ENCODE data around the gene POU2F2.

The POU2F2 gene

DNA sequence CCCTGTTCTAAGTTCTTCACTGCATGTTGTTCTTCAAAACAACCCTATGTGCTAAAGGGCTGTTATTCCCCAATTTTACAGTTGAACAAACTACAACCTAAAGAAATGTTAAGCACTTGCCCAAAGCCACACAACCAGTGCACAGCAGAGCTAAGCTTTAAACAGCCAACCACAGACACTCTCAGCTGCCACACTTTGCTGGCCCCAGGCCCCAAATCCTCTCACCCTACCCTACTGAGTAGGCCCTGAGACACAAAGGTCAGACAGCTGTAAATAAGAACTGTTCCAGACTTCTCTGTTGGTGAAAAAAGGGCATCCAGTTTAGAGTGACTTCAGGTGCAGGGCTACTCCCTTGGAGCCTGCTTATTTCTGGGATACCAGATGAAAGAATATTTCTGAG lies 92.2 kb downstream of the POU2F2 start:
- TF ChIP-seq ZFX (IDR thresholded peaks at IDR 0.05), result no peak
- TF ChIP-seq, protein P1, sequence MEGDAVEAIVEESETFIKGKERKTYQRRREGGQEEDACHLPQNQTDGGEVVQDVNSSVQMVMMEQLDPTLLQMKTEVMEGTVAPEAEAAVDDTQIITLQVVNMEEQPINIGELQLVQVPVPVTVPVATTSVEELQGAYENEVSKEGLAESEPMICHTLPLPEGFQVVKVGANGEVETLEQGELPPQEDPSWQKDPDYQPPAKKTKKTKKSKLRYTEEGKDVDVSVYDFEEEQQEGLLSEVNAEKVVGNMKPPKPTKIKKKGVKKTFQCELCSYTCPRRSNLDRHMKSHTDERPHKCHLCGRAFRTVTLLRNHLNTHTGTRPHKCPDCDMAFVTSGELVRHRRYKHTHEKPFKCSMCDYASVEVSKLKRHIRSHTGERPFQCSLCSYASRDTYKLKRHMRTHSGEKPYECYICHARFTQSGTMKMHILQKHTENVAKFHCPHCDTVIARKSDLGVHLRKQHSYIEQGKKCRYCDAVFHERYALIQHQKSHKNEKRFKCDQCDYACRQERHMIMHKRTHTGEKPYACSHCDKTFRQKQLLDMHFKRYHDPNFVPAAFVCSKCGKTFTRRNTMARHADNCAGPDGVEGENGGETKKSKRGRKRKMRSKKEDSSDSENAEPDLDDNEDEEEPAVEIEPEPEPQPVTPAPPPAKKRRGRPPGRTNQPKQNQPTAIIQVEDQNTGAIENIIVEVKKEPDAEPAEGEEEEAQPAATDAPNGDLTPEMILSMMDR (conservative IDR thresholded peaks at IDR 0.05), result no peak
- no peak overlapping the region for H3K27ac ChIP-seq

DNA sequence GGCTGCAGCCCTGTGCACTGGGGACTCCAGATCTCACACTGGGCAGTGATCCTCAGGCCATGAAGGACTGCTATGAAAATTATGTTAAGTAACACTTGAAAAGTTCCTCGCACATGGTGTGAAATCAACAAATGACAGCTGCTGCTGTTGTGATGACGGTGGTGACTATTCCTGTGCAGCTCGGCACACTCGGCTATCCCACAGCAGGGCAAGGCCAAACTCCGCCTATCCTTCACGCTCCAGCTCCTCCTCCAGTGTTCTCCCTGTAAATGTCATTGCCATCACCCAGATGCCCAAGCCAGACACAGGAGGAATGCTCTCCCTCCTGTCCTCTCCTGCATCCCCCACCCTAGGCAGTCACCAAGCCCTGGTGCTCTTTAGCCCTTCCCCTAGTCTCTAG lies 93.6 kb downstream of the POU2F2 start:
- no peak overlapping the region for H3K27ac ChIP-seq
- TF ChIP-seq ZFX (IDR thresholded peaks at IDR 0.05), result no peak
- TF ChIP-seq, protein P1 (conservative IDR thresholded peaks at IDR 0.05), result no peak

DNA sequence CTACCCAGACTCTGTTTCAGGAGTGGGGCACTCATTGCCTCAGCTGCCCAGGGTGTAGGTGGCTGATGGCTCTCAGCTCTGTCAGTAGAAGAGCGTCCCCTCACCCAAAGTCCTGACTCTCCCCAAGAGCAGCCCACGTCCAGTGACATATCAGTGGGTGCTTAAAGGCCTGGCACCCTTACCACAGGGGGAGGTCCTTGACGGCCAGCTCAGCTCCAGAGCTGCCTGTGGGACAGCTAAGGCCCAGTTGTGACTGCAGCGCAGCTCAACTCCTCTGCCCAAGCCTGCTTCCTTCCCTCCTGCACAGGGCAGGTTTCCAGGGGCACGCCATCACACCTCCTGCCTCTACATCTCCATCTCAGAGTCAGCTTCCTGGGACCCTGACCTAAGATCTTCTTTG lies 94.6 kb downstream of the POU2F2 start:
- H3K27ac ChIP-seq, result no peak overlapping the region
- TF ChIP-seq, protein P1 (conservative IDR thresholded peaks at IDR 0.05), result no peak
- no peak for TF ChIP-seq ZFX (IDR thresholded peaks at IDR 0.05)

Data from C4-2B (cell line).